ENCODE results near the gene NAXE.
"Not testable (repeated sequence)": the region's sequence is repeated elsewhere in the genome, so short reads cannot be mapped to it uniquely, and the experiment has no call there.

GRCh38 chr1:156607344-156607743, 15.8 kb downstream of the NAXE start:
- not testable (repeated sequence) for TF ChIP-seq CTCF, POLR2A, EP300 (IDR thresholded peaks at IDR 0.05)
